HG03196 (cell line): ENCODE results near the gene CCNT1.
"Not testable (repeated sequence)": the region's sequence is repeated elsewhere in the genome, so short reads cannot be mapped to it uniquely, and the experiment has no call there.

Experiments used
- ATAC-seq: cut with Tn5 transposase; IDR thresholded peaks from one replicate; pipeline ENCODE4 v1.9.1; 2021; ENCODE audit not compliant: unreplicated experiment

Gene CCNT1

GRCh38 chr12:48641752-48642555, 74.6 kb downstream of the CCNT1 start:
- not testable (repeated sequence) for ATAC-seq

GRCh38 chr12:48640854-48641253, 75.7 kb downstream of the CCNT1 start:
- no peak for ATAC-seq

GRCh38 chr12:48640428-48640827, 76.1 kb downstream of the CCNT1 start:
- no peak for ATAC-seq
